GM19193 (cell line): ENCODE measurements around the gene TNFAIP8L2.

Experiments used
- POLR2A ChIP-seq: IDR thresholded peaks from 4 replicates; pipeline ENCODE4 v1.6.1; 2011; ENCODE audit not compliant: insufficient read depth, insufficient read length; ENCODE audit errors: extremely low read depth

The TNFAIP8L2 gene

GRCh38 chr1:151156515-151156819 lies at the start of gene TNFAIP8L2:
TNFAIP8L2 (plus strand) TSS chr1:151156649; CDS start chr1:151158698, 2,049 bp downstream.
- TF ChIP-seq POLR2A = peak; percentile 54

DNA sequence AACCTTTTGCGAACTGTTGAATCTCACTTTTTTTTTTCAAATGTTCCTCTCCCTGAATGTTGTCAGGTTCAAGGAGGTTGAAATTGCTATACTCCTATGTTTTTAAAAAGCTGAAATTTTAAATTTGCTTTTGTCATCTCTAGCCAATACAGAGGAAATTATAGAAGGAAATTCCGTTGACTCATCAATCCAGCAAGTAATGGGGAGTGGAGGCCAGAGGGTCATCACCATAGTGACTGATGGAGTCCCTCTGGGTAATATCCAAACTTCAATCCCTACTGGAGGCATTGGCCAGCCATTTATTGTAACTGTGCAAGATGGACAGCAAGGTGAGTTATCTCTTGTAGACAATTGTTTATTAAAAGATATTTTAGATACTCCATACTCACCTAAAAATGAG lies 49.6 kb upstream of the TNFAIP8L2 start:
- no peak for TF ChIP-seq POLR2A

DNA sequence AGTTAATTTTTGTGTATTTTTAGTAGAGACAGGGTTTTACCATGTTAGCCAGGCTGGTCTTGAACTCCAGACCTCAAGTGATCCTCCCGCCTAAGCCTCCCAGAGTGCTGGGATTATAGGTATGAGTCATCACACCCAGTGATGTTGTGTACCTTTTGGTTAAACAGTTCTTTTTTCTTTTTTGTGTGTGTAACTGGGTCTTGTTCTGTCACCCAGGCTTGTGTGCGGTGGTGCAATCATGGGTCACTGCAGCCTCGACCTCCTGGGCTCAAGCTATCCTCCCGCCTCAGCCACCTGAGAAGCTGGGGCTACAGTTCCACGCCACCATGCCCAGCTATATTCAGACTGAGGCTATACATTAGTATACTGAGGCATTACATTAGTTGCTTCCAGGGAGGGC lies 48.1 kb upstream of the TNFAIP8L2 start:
- TF ChIP-seq POLR2A = no peak

DNA sequence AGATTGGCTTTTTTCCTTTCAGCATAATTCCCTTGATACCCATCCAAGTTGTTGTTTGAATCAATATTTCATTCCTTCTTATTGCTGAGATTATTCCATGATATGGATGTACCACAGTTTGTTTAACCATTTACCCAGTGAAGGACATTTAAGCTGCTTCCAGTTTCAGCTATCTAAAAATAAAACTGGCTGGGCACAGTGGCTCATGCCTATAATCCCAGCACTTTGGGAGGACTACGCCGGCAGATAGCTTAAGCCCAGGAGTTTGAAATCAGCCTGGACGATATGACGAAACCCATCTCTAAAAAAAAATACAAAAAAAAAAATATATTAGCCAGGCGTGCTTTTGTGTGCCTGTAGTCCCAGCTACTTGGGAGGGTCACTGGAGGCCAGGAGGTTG lies 42.6 kb upstream of the TNFAIP8L2 start:
- no peak for TF ChIP-seq POLR2A

- no peak for TF ChIP-seq POLR2A
These were observed 31.6 kb upstream of the TNFAIP8L2 start for GRCh38 chr1:151124763-151125403.

- no peak for TF ChIP-seq POLR2A
These were observed 27.6 kb upstream of the TNFAIP8L2 start for GRCh38 chr1:151128800-151129199.

- TF ChIP-seq POLR2A = no peak
These were observed 25.4 kb upstream of the TNFAIP8L2 start for GRCh38 chr1:151130987-151131586.

- TF ChIP-seq POLR2A = no peak
These were observed 24.6 kb upstream of the TNFAIP8L2 start for GRCh38 chr1:151131701-151132334.

GRCh38 chr1:151132335-151133017 lies 24.0 kb upstream of the TNFAIP8L2 start:
- no peak for TF ChIP-seq POLR2A

- TF ChIP-seq POLR2A = no peak
These were observed 23.2 kb upstream of the TNFAIP8L2 start for GRCh38 chr1:151133018-151133806.

DNA sequence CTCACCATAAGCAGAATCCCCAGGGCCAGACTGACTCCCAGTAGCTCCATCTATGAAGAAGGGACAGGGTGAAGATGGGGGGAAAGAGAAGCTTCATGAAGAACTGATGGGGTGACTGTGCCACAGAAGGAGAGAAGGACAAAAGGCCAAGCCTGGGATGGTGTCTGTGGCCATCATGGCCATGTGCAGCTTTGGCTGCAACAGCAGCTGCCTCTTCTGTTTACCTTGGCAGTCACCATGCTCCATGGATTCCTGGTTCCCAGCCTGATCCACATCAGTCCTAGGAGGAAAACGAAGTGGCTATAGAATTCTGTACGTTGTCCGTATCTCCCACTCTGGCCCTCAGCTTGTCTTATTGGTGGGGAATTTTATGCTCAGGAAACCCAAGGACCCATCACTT lies 22.1 kb upstream of the TNFAIP8L2 start:
- no peak for TF ChIP-seq POLR2A

- TF ChIP-seq POLR2A = no peak
These were observed 21.5 kb upstream of the TNFAIP8L2 start for GRCh38 chr1:151134991-151135390.

DNA sequence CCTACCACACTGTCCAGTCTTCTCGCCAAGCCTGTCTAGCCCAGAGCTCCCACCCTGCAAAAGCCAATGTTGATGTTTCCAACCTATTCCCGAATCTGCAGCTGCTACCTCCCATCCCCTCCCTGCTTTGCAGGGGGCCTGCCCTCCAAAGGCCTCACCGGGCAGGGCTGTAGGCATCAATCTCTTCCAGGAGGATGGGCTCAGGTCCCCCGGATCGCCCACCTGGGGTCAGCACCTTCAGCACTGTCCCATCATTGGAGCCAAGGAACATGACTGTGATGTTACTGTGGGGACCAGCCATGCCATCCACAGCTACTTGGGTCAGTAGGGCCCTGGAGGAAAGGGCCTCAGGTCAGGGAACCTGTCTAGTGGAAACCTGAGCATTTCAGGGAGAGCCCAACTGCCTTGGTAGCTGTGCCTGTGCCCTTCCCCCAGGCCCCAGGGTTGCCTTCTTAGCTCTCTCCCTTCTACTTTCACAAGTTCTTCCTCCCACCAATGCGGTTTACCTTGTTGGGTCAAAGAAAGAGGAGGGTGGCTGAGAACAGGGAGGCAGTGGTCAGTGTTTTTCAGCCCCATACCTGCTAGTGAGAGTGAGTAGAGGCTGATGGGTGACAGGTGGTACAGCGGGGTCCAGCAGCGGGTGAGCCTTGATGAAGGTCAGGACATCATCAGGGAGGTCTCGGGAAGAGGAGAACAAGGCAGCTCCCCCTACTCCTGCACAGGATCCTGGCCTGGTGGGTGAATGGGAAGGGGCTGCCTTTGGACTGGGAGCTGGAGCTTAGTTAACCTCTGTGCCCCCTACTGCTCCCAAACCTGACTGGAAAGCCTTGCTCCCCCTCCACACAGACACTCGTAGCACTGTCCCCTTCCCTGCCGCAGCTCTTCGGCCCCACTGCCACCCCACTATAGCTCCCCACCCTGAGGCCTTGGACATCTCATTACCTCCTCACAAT lies 20.7 kb upstream of the TNFAIP8L2 start:
- no peak for TF ChIP-seq POLR2A

GRCh38 chr1:151137789-151138188 lies 18.7 kb upstream of the TNFAIP8L2 start:
- TF ChIP-seq POLR2A = no peak

DNA sequence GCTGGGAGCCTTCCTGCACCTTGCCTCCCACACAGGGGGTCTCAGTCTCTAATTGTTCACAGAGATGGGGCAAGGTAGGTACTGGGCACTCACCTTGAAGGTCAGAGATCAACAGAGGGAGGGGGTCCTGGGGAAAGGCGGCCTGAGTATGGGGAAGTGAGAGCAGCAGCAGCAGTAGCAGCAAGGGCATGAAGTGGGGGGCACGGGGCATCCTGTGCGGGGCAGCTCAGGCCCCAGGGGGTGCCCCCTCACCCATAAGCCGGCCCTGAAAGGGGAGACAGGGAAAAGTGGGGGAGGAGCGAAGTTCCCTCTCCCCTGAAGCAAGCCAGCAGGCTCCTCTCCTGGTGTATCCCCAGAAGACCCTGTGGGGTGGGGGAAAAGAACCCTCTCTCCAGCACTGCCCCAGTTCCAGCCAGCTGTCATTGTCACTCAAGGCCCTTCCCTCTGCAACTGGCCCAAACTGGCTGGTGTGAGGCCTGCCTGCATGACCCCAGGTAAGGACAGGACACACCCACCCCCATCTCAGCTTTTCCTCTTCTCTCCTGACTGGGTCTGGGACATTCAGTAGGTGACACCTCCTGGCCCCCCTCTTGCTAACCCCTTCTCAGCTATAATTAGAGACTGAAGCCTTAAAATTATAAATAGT lies 13.9 kb upstream of the TNFAIP8L2 start:
- TF ChIP-seq POLR2A = no peak
